Measurements from ENCODE around the gene KCNA10.

KCNA10 gene

GRCh38 chr1:110490791-110491451, 28.1 kb downstream of the KCNA10 start:
- TF ChIP-seq, protein P1, sequence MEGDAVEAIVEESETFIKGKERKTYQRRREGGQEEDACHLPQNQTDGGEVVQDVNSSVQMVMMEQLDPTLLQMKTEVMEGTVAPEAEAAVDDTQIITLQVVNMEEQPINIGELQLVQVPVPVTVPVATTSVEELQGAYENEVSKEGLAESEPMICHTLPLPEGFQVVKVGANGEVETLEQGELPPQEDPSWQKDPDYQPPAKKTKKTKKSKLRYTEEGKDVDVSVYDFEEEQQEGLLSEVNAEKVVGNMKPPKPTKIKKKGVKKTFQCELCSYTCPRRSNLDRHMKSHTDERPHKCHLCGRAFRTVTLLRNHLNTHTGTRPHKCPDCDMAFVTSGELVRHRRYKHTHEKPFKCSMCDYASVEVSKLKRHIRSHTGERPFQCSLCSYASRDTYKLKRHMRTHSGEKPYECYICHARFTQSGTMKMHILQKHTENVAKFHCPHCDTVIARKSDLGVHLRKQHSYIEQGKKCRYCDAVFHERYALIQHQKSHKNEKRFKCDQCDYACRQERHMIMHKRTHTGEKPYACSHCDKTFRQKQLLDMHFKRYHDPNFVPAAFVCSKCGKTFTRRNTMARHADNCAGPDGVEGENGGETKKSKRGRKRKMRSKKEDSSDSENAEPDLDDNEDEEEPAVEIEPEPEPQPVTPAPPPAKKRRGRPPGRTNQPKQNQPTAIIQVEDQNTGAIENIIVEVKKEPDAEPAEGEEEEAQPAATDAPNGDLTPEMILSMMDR (IDR thresholded peaks at IDR 0.05; ENCODE audit: insufficient read depth, low read length), result no peak
- no peak for TF ChIP-seq GABPA (IDR thresholded peaks at IDR 0.05; ENCODE audit: low read depth)
- no peak for TF ChIP-seq POLR2AphosphoS5 (IDR thresholded peaks at IDR 0.05; ENCODE audit: low read depth)
- no peak for TF ChIP-seq SPI1 (IDR thresholded peaks at IDR 0.05; ENCODE audit: borderline replicate concordance, low read depth)
- TF ChIP-seq, protein P2, sequence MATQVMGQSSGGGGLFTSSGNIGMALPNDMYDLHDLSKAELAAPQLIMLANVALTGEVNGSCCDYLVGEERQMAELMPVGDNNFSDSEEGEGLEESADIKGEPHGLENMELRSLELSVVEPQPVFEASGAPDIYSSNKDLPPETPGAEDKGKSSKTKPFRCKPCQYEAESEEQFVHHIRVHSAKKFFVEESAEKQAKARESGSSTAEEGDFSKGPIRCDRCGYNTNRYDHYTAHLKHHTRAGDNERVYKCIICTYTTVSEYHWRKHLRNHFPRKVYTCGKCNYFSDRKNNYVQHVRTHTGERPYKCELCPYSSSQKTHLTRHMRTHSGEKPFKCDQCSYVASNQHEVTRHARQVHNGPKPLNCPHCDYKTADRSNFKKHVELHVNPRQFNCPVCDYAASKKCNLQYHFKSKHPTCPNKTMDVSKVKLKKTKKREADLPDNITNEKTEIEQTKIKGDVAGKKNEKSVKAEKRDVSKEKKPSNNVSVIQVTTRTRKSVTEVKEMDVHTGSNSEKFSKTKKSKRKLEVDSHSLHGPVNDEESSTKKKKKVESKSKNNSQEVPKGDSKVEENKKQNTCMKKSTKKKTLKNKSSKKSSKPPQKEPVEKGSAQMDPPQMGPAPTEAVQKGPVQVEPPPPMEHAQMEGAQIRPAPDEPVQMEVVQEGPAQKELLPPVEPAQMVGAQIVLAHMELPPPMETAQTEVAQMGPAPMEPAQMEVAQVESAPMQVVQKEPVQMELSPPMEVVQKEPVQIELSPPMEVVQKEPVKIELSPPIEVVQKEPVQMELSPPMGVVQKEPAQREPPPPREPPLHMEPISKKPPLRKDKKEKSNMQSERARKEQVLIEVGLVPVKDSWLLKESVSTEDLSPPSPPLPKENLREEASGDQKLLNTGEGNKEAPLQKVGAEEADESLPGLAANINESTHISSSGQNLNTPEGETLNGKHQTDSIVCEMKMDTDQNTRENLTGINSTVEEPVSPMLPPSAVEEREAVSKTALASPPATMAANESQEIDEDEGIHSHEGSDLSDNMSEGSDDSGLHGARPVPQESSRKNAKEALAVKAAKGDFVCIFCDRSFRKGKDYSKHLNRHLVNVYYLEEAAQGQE (IDR thresholded peaks at IDR 0.05; ENCODE audit: insufficient replicate concordance, low read depth), result no peak

DNA sequence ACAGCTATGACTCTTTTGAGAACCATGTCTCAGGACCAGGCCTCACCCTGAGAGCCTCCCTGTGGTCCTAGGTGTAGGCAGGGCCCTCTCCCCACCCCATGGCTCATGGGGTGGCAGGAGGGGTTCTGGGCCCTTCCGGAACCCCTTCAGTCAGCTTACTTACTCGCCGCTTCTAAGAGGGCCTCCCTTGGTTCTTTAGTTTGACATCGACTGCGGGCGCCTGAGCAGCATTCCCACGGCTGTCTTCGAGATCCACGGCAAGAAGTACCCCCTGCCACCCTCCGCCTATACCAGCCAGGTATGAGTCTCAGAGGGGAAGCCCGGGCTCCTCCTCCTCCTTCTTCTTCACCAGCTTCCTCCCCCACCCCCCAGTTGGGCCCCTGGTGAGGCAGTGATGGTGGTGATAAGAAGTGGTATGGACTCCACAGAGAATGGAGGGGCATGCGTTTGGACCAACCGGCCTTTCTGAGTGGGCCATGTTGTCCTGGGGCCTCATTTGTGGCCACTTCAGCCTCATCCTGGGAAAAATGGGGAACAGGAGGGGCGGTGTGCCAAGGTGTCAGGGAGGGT, 28.9 kb downstream of the KCNA10 start:
- TF ChIP-seq POLR2AphosphoS5 (IDR thresholded peaks at IDR 0.05; ENCODE audit: low read depth) (no peak), SPI1 (IDR thresholded peaks at IDR 0.05; ENCODE audit: borderline replicate concordance, low read depth) (no peak), GABPA (IDR thresholded peaks at IDR 0.05; ENCODE audit: low read depth) (no peak)
- TF ChIP-seq, protein P2 (IDR thresholded peaks at IDR 0.05; ENCODE audit: insufficient replicate concordance, low read depth), result no peak
- TF ChIP-seq, protein P1 (IDR thresholded peaks at IDR 0.05; ENCODE audit: insufficient read depth, low read length), result no peak
- no peak for DNase-seq (ENCODE audit: low read depth in 1 of 2, low spot score in 1 of 2)
- Histone ChIP-seq H3K27me3 (ENCODE audit: insufficient read depth, poor library complexity, severe bottlenecking) (no peaks in the 10 kb centered on the region), H3K27ac (replicated peaks) (no peak overlapping the region), H3K4me3 (replicated peaks; ENCODE audit: insufficient read depth, low read length) (no peak overlapping the region)

More at GRCh38 chr1:110490791-110491451, 28.1 kb downstream of the KCNA10 start:
- Histone ChIP-seq H3K27me3 (ENCODE audit: insufficient read depth, poor library complexity, severe bottlenecking) (no peaks in the 10 kb centered on the region), H3K4me3 (replicated peaks; ENCODE audit: insufficient read depth, low read length) (no peak overlapping the region), H3K27ac (replicated peaks) (no peak overlapping the region)
- peak; percentile 43 to 50 for DNase-seq (ENCODE audit: low read depth in 1 of 2, low spot score in 1 of 2)

- H3K27me3 ChIP-seq (ENCODE audit: insufficient read depth, poor library complexity, severe bottlenecking), result no peaks in the 10 kb centered on the region
- TF ChIP-seq POLR2AphosphoS5 (IDR thresholded peaks at IDR 0.05; ENCODE audit: low read depth) (no peak), GABPA (IDR thresholded peaks at IDR 0.05; ENCODE audit: low read depth) (no peak), SPI1 (IDR thresholded peaks at IDR 0.05; ENCODE audit: borderline replicate concordance, low read depth) (no peak)
- TF ChIP-seq, protein P1 (IDR thresholded peaks at IDR 0.05; ENCODE audit: insufficient read depth, low read length), result no peak
- TF ChIP-seq, protein P2 (IDR thresholded peaks at IDR 0.05; ENCODE audit: insufficient replicate concordance, low read depth), result no peak
- no peak for DNase-seq (ENCODE audit: low read depth in 1 of 2, low spot score in 1 of 2)
- H3K4me3 ChIP-seq (replicated peaks; ENCODE audit: insufficient read depth, low read length), result no peak overlapping the region
- no peak overlapping the region for H3K27ac ChIP-seq (replicated peaks)
Measured at GRCh38 chr1:110489406-110489805, 29.6 kb downstream of the KCNA10 start.

All from HL-60 (cell line).